ENCODE results near the gene TMEM72. TPM values are rescaled to one million over a fixed set of nuclear protein-coding genes. Genes with fewer than 3 reads are reported as not detected.

TMEM72 gene
- total RNA-seq, 1 experiment from 2014 or later, result not detected

Other genes starting within 250 kb of the TMEM72 start
- gene RASSF4, start 48.5 kb downstream of the TMEM72 start, total RNA-seq (2014; rRNA removed; shearing (Covaris generic)), result 9.2 and 19.7 TPM in 2 replicates
- 4.9 and 6.8 TPM in 2 replicates for gene DEPP1, start 67.5 kb downstream of the TMEM72 start, total RNA-seq (2014; rRNA removed; shearing (Covaris generic))
- 59.6 and 88.5 TPM in 2 replicates for gene ZNF22, start 89.6 kb downstream of the TMEM72 start, total RNA-seq (2014; rRNA removed; shearing (Covaris generic))